Measurements from ENCODE around the gene LMTK3. TPM values are rescaled to one million over a fixed set of nuclear protein-coding genes. Genes with fewer than 3 reads are reported as not detected.

LMTK3 gene
- total and polyA plus RNA-seq, 2 of the 4 experiments (the other 2 are of a cell fraction), result 0.18 to 0.87 TPM

DNA sequence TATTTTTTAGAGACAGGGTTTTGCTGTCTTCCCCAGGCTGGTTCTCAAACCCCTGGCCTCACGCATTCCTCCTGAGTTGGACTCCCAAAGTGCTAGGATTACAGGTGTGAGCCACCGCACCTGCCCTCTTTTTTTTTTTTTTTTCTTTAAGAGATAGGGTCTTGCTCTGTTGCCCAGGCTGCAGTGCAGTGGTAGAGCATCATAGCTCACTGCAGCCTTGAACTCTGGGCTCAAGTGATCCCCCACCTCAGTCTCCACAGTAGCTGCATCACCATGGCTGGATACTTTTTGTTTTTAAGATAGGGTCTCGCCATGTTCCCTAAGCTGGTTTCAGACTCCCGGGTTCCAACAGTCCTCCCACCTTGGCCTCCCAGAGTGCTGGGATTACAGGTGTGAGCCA lies 54.8 kb downstream of the LMTK3 start:
- H3K36me3 ChIP-seq (ENCODE audit: control insufficient read depth, insufficient read depth, low read length), result peaks cover 37% of the 10 kb centered on the region
- H3K9me1 ChIP-seq (ENCODE audit: insufficient read depth, low read length), result no peaks in the 10 kb centered on the region
- H4K91ac ChIP-seq (ENCODE audit: insufficient read depth, low read depth, low read length), result no peak overlapping the region
- H3K9ac ChIP-seq (ENCODE audit: low read depth, low read length), result no peak overlapping the region
- DNase-seq (no peak), ATAC-seq (ENCODE audit: low read depth) (no peak)
- no peak overlapping the region for H3K4me2 ChIP-seq (ENCODE audit: low read depth, low read length)
- H4K5ac ChIP-seq (ENCODE audit: low read depth, low read length), result no peak overlapping the region
- no TSS peak for BruUV-seq (replicated peaks)
- WGBS, 2 experiments (ENCODE audit: extremely low coverage in 2 of 2, insufficient read length in 1 of 2), result no CpG with 5 or more reads among the region's 4 CpGs
- no peak overlapping the region for H4K8ac ChIP-seq (ENCODE audit: low read depth in 2 of 2, low read length in 2 of 2)
- H3K27me3 ChIP-seq (ENCODE audit: control insufficient read depth, insufficient read depth, low read length), result no peaks in the 10 kb centered on the region
- peaks cover 8% of the 10 kb centered on the region for H4K20me1 ChIP-seq (ENCODE audit: insufficient read depth, low read length)
- no peak overlapping the region for H2BK5ac ChIP-seq (ENCODE audit: low read depth, low read length, poor library complexity, severe bottlenecking)
- H3K79me1 ChIP-seq (ENCODE audit: low read depth in 1 of 2, low read length in 2 of 2), result peaks cover 7 to 21% of the 10 kb centered on the region in 2 experiments
- intact Hi-C loops (cut with micrococcal nuclease), result no loop called here
- in situ Hi-C loops (cut with MboI; ENCODE audit: low sequenced_read_pairs), result no loop called here
- H3K9me3 ChIP-seq (ENCODE audit: control insufficient read depth, insufficient read depth, low read length), result no peaks in the 10 kb centered on the region
- no peak overlapping the region for H3K27ac ChIP-seq (ENCODE audit: insufficient read depth, low read length)
- dilution Hi-C loops (cut with HindIII; ENCODE audit: low sequenced_read_pairs, unreplicated experiment), result no loop called here
- H3K23ac ChIP-seq (ENCODE audit: low read depth, low read length), result no peak overlapping the region
- CTCF ChIA-PET, result interaction anchor here (0.5 kb wide), 1 partner anchor 255 kb away, joined by 5 read pairs; no protein-coding TSS in a partner anchor
- POLR2A ChIA-PET (ENCODE audit: unreplicated experiment), result no interaction called here
- H2AK9ac ChIP-seq (replicated peaks; ENCODE audit: low read depth, low read length, poor library complexity), result no peak overlapping the region
- no peak overlapping the region for H2BK15ac ChIP-seq (ENCODE audit: low read depth, low read length)
- no peak overlapping the region for H3K4ac ChIP-seq (ENCODE audit: low read depth, low read length)
- no peak overlapping the region for H2BK20ac ChIP-seq (ENCODE audit: low read depth, low read length)
- no peak overlapping the region for H3K14ac ChIP-seq (replicated peaks; ENCODE audit: low read depth, low read length)
- H3K18ac ChIP-seq (ENCODE audit: low read depth, low read length), result no peak overlapping the region
- no peak overlapping the region for H3K56ac ChIP-seq (ENCODE audit: extremely low read depth, insufficient read depth, low read length)
- no peak overlapping the region for H2BK120ac ChIP-seq (ENCODE audit: low read depth, low read length)
- no peaks in the 10 kb centered on the region for H3K4me1 ChIP-seq (ENCODE audit: control insufficient read depth, insufficient read depth, low read length)
- H3K4me3 ChIP-seq (ENCODE audit: insufficient read depth, low read depth, low read length), result no peak overlapping the region
- TF ChIP-seq POLR2A (IDR thresholded peaks at IDR 0.05; ENCODE audit: low read depth, low read length) (no peak), MAFK (IDR thresholded peaks at IDR 0.05; ENCODE audit: low read depth, low read length) (no peak), RFX5 (IDR thresholded peaks at IDR 0.05; ENCODE audit: low read depth, low read length) (no peak)
- TF ChIP-seq, protein P1, sequence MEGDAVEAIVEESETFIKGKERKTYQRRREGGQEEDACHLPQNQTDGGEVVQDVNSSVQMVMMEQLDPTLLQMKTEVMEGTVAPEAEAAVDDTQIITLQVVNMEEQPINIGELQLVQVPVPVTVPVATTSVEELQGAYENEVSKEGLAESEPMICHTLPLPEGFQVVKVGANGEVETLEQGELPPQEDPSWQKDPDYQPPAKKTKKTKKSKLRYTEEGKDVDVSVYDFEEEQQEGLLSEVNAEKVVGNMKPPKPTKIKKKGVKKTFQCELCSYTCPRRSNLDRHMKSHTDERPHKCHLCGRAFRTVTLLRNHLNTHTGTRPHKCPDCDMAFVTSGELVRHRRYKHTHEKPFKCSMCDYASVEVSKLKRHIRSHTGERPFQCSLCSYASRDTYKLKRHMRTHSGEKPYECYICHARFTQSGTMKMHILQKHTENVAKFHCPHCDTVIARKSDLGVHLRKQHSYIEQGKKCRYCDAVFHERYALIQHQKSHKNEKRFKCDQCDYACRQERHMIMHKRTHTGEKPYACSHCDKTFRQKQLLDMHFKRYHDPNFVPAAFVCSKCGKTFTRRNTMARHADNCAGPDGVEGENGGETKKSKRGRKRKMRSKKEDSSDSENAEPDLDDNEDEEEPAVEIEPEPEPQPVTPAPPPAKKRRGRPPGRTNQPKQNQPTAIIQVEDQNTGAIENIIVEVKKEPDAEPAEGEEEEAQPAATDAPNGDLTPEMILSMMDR (conservative IDR thresholded peaks at IDR 0.05; ENCODE audit: low read depth, low read length), result no peak
- no peak overlapping the region for H2AFZ ChIP-seq (replicated peaks; ENCODE audit: low read length, poor library complexity)
- no peak overlapping the region for H2AK5ac ChIP-seq (ENCODE audit: low read depth, low read length)

Measured in IMR-90 (cell line).